IPS-20b (cell line): ENCODE measurements around the gene PEAR1.

Source experiments
- H3K27ac ChIP-seq: one replicate; pipeline ENCODE4 v1.5.1; 2013; ENCODE audit warnings: low read length
- H3K27me3 ChIP-seq: 2 replicates; pipeline ENCODE4 v1.6.1; 2013; ENCODE audit warnings: mild to moderate bottlenecking, low read length, inconsistent platforms; ENCODE audit not compliant: insufficient read depth
- H3K36me3 ChIP-seq: 2 replicates; pipeline ENCODE4 v1.6.1; 2013; ENCODE audit warnings: low read depth, mild to moderate bottlenecking, inconsistent platforms, low read length, moderate library complexity; ENCODE audit not compliant: insufficient read depth
- H3K4me1 ChIP-seq: 2 replicates; pipeline ENCODE4 v1.6.1; 2013; ENCODE audit warnings: mild to moderate bottlenecking, control low read depth, inconsistent platforms, low read length, moderate library complexity; ENCODE audit not compliant: insufficient read depth
- H3K4me3 ChIP-seq: 2 replicates; pipeline ENCODE4 v1.5.1; 2013; ENCODE audit warnings: mild to moderate bottlenecking, low read length, inconsistent platforms
- H3K9ac ChIP-seq: 2 replicates; pipeline ENCODE4 v1.6.1; 2013; ENCODE audit warnings: low read depth, mild to moderate bottlenecking, inconsistent platforms, low read length, moderate library complexity
- H3K9me3 ChIP-seq: 2 replicates; pipeline ENCODE4 v1.6.1; 2013; ENCODE audit warnings: mild to moderate bottlenecking, low read depth, low read length, inconsistent platforms; ENCODE audit not compliant: insufficient read depth

Gene PEAR1

DNA sequence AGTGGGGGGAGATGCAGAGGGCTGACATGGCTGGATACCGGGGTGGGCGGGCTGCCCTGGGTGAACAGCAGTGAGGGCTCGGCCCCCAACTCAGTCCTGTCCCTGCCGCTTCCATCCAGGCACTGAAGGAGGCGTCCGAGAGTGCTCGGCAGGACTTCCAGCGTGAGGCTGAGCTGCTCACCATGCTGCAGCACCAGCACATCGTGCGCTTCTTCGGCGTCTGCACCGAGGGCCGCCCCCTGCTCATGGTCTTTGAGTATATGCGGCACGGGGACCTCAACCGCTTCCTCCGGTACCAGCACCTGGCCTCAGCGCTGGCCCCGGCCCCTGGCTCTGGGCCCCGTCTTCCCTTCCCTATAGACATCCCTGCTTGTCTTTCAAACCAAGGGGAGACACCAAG lies 17.2 kb upstream of the PEAR1 start:
- Histone ChIP-seq H3K9me3 (no peaks in the 10 kb centered on the region), H3K9ac (no peak overlapping the region), H3K4me3 (no peak overlapping the region), H3K4me1 (no peaks in the 10 kb centered on the region), H3K27ac (no peak overlapping the region), H3K36me3 (no peaks in the 10 kb centered on the region), H3K27me3 (peaks cover 51% of the 10 kb centered on the region)

- Histone ChIP-seq H3K27me3 (peaks cover 51% of the 10 kb centered on the region), H3K9ac (no peak overlapping the region), H3K36me3 (no peaks in the 10 kb centered on the region), H3K4me3 (no peak overlapping the region), H3K4me1 (no peaks in the 10 kb centered on the region), H3K9me3 (no peaks in the 10 kb centered on the region), H3K27ac (no peak overlapping the region)
Measured at GRCh38 chr1:156877433-156878170, 15.9 kb upstream of the PEAR1 start.

DNA sequence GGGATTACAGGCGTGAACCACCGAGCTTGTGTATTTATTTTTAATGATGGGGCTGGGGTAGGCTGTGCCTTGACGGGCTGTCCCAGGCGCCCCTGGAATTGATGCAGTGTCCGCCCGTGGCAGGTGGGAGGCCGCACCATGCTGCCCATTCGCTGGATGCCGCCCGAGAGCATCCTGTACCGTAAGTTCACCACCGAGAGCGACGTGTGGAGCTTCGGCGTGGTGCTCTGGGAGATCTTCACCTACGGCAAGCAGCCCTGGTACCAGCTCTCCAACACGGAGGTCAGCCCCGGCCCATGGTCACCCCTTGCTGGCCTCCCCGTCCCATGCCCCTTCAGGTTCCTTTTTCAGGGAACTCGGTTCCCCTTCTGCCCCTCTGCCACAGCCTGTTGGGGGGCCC lies 13.6 kb upstream of the PEAR1 start:
- no peaks in the 10 kb centered on the region for H3K36me3 ChIP-seq
- no peak overlapping the region for H3K27ac ChIP-seq
- no peak overlapping the region for H3K9ac ChIP-seq
- no peak overlapping the region for H3K4me3 ChIP-seq
- H3K27me3 ChIP-seq = peaks cover 60% of the 10 kb centered on the region
- no peaks in the 10 kb centered on the region for H3K9me3 ChIP-seq
- H3K4me1 ChIP-seq = 0 out of 2 replicates have a peak, but pooled peaks cover 4% of the 10 kb centered on the region

DNA sequence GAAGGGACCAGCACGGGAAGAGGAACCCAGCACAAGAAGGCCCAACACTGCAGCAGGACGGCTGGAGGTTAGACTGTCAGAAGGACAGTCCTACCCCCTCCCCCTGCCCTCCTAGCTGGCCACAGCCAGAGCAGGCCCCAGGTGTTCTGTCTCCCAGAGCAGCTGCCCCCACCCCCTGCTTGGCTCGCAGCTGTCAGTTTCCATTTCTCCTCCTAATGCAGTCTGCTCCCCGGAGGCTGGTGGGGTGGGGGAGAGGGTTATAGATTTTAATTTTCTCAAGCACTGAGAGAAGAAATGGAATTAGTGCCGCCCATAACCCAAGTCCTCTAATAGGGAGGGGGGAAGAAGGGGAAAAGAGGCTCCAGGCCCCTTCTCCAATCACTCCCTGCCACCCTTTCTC lies 13.0 kb upstream of the PEAR1 start:
- Histone ChIP-seq H3K27ac (no peak overlapping the region), H3K9ac (no peak overlapping the region), H3K4me3 (no peak overlapping the region), H3K9me3 (no peaks in the 10 kb centered on the region), H3K36me3 (no peaks in the 10 kb centered on the region), H3K27me3 (peaks cover 60% of the 10 kb centered on the region), H3K4me1 (0 out of 2 replicates have a peak, but pooled peaks cover 4% of the 10 kb centered on the region)

DNA sequence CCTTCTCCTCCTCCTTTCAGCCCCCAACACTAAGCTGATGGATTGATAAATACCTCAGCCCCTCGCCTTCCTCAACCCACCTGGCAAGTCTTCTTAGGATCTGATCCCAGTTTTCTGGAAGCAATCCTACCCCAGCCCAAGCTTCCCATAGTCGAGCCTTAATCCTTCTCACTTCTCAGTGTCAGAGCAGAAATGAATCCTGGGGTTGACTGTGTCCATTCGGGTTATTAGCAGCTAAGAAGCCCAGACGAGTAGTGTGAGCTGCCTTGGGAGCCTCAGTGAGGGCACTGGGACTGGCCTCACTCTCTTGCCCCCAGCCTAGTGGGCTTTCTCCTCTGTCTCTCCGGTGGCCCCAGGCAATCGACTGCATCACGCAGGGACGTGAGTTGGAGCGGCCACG lies 12.4 kb upstream of the PEAR1 start:
- Histone ChIP-seq H3K36me3 (no peaks in the 10 kb centered on the region), H3K9ac (no peak overlapping the region), H3K4me1 (0 out of 2 replicates have a peak, but pooled peaks cover 4% of the 10 kb centered on the region), H3K27ac (no peak overlapping the region), H3K4me3 (no peak overlapping the region), H3K27me3 (peaks cover 60% of the 10 kb centered on the region), H3K9me3 (no peaks in the 10 kb centered on the region)

DNA sequence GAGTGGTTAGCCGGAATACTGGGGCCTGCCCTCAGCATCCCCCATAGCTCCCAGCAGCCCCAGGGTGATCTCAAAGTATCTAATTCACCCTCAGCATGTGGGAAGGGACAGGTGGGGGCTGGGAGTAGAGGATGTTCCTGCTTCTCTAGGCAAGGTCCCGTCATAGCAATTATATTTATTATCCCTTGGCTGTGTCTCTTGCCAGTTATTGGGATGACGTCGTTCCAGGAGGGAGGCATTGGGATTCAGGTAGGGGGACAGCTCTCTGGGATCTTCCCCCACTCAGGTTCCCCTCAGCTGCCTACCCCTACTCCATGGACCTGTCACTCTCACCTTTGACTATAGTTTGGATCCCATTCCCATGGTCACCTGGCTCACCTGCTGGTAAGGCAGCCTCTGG lies 11.9 kb upstream of the PEAR1 start:
- Histone ChIP-seq H3K36me3 (no peaks in the 10 kb centered on the region), H3K4me1 (peaks cover 5% of the 10 kb centered on the region; the same call in 1 of the 2 replicates), H3K27ac (no peak overlapping the region), H3K27me3 (peaks cover 60% of the 10 kb centered on the region), H3K4me3 (no peak overlapping the region), H3K9ac (no peak overlapping the region), H3K9me3 (no peaks in the 10 kb centered on the region)

DNA sequence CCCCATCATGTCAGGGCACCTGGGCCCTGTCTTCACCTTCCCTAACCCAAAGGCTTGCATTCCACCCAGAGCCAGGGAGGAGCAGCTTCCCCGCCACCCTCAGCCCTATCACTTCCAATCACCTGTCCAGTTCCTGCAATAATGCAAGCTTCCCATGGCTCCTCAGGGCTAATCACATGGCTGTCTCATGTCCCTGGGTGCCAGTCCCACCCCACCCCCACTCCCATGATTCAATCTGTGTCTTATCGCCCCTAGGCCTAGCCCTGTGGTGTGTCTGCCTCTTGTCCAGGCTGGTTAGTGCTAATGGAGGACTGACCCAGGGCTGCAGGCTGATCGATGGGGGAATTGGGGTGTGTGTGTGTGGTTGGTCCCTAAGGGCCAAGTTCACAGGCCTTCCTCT lies 11.0 kb upstream of the PEAR1 start:
- no peaks in the 10 kb centered on the region for H3K9me3 ChIP-seq
- peaks cover 55% of the 10 kb centered on the region for H3K27me3 ChIP-seq
- no peak overlapping the region for H3K27ac ChIP-seq
- no peak overlapping the region for H3K4me3 ChIP-seq
- H3K4me1 ChIP-seq = peaks cover 9% of the 10 kb centered on the region; the same call in 1 of the 2 replicates
- H3K36me3 ChIP-seq = no peaks in the 10 kb centered on the region
- no peak overlapping the region for H3K9ac ChIP-seq

DNA sequence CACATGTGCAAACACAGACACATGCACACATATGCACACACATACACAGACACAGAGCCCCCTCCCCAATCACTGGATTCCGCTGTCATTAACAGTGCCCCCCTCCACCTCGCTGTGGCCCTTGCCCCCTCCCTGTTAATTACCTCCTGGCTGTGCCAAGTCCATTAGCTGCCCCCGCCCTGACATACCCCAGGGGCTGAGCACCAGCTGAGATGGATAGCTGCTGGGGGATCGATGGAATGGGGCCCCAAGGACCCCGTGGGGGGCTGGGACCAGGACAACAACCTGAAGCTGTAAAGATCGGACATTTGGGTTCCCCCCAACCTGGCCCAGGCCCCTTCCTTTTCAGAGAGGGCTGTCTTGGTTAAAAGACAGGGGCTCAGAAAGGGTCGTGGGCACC lies 9.6 kb upstream of the PEAR1 start:
- H3K27ac ChIP-seq = no peak overlapping the region
- H3K9ac ChIP-seq = no peak overlapping the region
- H3K9me3 ChIP-seq = no peaks in the 10 kb centered on the region
- H3K4me3 ChIP-seq = no peak overlapping the region
- peaks cover 53% of the 10 kb centered on the region for H3K27me3 ChIP-seq
- H3K4me1 ChIP-seq = peaks cover 9% of the 10 kb centered on the region; the same call in 1 of the 2 replicates
- H3K36me3 ChIP-seq = no peaks in the 10 kb centered on the region

- peaks cover 55% of the 10 kb centered on the region for H3K27me3 ChIP-seq
- no peak overlapping the region for H3K4me3 ChIP-seq
- H3K4me1 ChIP-seq = peaks cover 9% of the 10 kb centered on the region; the same call in 1 of the 2 replicates
Measured at GRCh38 chr1:156884560-156885184, 8.8 kb upstream of the PEAR1 start.

GRCh38 chr1:156885314-156885713 lies 8.2 kb upstream of the PEAR1 start:
- Histone ChIP-seq H3K4me1 (peaks cover 9% of the 10 kb centered on the region; the same call in 1 of the 2 replicates), H3K36me3 (no peaks in the 10 kb centered on the region), H3K4me3 (no peak overlapping the region), H3K9me3 (no peaks in the 10 kb centered on the region), H3K27me3 (peaks cover 57% of the 10 kb centered on the region), H3K9ac (no peak overlapping the region), H3K27ac (no peak overlapping the region)

More at GRCh38 chr1:156884560-156885184, 8.8 kb upstream of the PEAR1 start:
- H3K9me3 ChIP-seq = no peaks in the 10 kb centered on the region
- no peaks in the 10 kb centered on the region for H3K36me3 ChIP-seq
- H3K27ac ChIP-seq = no peak overlapping the region
- H3K9ac ChIP-seq = no peak overlapping the region

GRCh38 chr1:156885880-156886355 lies 7.6 kb upstream of the PEAR1 start:
- peaks cover 63% of the 10 kb centered on the region for H3K27me3 ChIP-seq
- no peak overlapping the region for H3K27ac ChIP-seq
- H3K4me1 ChIP-seq = peaks cover 9% of the 10 kb centered on the region; the same call in 1 of the 2 replicates
- H3K36me3 ChIP-seq = no peaks in the 10 kb centered on the region
- H3K9me3 ChIP-seq = no peaks in the 10 kb centered on the region
- H3K4me3 ChIP-seq = no peak overlapping the region
- H3K9ac ChIP-seq = no peak overlapping the region
